Stimulated activated CD4-positive, alpha-beta T cell treated with anti-CD3 and anti-CD28 coated beads, Interleukin-12 subunit alpha, Interleukin-12 subunit beta, amount 100 ng/mL, for 4 hours (primary cell): Measurements from ENCODE around the gene LIPE.

Experiments
- DNase-seq: peaks from one replicate; pipeline ENCODE4 v3.0.0-alpha.2; 2020

LIPE gene

DNA sequence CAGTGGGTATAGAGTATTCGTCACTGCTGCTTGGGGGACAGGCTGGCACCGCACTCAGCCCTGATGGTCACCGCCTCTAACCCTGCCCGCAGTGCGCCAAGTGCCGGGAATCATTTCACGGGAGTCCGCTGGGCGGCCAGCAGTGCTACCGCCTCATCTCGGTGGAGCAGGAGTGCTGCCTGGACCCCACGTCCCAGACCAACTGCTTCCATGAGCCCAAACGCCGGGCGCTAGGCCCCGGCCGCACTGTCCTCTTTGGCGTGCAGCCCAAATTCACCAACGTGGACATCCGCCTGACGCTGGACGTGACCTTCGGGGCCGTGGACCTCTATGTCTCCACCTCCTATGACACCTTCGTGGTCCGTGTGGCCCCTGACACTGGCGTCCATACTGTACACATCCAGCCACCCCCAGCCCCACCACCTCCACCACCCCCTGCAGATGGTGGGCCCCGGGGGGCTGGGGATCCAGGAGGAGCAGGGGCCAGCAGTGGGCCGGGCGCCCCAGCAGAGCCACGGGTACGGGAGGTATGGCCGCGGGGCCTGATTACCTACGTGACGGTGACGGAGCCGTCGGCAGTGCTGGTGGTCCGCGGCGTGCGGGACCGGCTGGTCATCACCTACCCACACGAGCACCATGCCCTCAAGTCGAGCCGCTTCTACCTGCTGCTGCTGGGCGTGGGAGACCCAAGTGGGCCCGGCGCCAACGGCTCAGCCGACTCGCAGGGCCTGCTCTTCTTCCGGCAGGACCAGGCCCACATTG lies 51.6 kb downstream of the LIPE start:
- DNase-seq: no peak

DNA sequence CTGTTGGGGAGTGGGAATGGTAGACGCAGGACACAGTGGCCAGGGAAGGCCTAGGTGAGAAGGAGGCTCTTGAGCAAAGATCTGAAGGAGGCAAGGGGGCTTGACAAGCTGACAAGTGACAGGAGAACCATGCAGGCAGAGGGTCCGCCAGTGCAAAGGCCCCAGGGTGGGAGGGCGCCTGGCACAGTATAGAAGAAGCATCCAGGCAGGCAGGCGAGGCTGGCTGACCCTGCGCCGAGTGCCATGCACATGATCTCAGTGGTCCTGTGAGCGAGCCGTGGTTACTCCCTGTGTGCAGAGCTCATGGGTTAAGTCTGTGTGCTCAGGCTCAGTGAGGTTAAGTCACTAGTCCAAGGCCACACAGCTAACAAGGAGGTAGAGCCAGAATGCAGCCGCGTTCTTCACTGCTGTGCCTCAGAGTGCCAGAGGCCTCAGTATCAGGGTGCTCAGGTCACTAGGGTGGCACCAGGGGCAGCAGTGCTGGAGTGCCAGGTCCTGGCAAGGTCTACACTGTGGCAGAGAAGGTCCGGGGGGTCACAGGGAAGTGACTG lies 52.3 kb downstream of the LIPE start:
- DNase-seq: no peak

DNA sequence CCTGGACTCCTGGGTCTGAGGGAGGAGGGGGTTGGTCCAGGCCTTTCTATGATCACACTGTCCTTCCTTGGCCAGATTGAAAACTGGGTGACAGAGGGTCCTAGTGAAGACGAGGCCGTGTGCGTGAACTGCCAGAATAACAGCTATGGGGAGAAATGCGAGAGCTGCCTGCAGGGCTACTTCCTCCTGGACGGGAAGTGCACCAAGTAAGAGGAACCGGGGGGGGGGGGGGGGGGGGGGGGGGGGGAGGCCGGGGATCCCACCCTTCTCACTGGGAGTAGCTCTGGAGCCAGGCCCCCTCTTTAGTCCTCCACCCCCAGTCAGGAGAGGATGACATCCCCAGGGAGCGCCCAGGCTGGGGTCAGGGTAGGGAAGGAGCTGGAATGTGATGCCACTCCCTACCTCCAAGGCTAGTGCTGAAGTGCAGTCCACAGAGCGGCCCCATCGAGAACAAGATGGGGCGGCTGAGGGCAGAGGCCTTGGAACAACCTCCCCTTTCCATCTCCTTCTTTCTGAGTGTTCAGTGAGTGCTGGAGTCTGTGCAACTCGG lies 56.5 kb downstream of the LIPE start:
- DNase-seq: no peak

DNA sequence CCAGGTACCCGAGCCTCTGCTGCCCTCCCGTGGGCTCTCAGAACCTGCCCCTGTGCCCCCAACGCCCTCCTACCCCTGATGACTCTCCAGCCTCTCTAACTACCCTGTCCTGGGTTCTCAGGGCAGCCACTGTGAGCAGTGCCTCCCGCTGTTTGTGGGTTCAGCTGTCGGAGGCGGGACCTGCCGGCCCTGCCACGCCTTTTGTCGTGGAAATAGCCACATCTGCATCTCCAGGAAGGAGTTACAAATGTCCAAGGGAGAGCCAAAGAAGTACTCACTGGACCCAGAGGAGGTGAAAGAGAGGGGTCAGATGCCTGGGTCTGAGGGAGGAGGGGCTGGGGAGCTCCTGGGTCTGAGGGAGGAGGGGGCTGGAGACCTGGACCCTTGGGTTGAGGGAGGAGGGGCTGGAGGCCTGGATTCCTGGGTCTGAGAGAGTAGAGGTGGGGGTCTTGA lies 57.1 kb downstream of the LIPE start:
- DNase-seq: no peak

DNA sequence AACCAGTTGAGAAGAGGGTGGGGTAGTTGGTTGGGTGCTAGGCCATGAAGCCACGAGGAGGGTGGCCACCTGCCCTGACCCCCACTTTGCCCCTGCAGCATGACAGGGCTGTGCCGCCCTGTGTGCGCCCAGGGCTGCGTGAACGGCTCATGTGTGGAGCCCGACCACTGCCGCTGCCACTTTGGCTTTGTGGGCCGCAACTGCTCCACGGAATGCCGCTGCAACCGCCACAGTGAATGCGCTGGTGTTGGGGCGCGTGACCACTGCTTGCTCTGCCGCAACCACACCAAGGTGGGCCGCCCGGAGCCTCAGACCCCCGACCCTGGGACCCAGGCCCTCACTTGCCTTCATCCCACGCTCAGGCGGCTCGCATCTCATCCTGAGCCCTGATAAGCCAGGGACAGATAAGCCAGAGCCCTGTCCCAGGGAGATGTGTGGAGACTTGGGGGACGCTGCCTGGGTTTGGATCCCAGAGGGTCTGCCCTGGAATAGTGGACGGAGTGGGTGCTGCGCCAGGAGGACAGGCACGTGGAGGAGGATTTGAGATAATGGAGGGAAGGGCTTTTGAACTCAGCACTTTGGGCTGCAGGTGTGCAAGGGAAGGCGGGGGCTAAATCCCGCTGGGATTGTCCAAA lies 57.6 kb downstream of the LIPE start:
- DNase-seq: no peak

DNA sequence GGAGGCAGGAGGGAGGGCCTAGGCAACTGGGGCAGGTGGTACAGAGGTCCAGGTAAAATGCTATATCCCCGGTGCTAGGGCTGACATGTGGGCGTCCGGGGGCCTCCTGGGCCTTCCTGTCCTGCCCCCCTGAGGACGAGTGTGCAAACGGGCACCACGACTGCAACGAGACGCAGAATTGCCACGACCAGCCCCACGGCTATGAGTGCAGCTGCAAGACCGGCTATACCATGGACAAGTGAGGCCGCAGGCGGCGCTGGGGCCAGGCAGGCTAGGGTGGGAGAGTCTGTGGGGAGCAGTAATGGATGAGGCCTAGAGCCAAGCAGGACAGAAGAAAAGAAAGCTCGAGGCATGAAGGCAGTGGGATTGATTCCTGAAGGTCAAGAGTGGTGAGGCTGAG lies 58.4 kb downstream of the LIPE start:
- DNase-seq: no peak

DNA sequence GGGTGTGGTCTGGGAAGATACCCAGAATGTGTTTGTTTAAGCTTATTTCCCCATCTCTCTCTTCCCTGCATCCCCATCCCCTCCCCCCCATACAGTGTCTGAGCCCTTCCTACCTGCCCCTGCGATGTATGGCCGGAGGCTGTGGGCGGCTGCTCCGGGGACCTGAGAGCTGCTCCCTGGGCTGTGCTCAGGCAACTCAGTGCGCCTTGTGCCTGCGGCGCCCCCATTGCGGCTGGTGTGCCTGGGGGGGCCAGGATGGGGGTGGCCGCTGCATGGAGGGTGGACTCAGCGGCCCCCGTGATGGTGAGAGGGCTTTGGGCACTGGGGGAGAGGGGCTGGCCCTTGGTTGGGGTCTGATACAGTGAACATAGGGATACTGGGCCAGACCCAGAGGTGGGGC lies 58.8 kb downstream of the LIPE start:
- no peak for DNase-seq

DNA sequence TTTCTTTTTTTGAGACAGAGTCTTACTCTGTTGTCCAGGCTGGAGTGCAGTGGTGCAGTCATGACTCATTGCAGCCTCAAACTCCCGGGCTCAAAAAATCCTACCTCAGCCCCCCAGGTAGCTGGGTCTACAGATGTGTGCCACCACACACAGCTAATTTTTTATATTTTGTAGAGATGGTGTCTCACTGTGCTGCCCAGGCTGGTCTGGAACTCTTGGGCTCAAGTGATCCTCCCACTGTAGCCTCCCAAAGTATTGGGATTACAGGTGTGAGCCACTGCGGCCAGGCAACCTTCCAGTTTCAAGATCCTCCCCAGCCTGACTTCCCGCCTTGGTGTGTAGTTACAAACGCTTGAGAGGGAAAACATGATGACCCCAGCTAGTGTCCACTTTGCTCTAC lies 59.3 kb downstream of the LIPE start:
- DNase-seq: no peak

DNA sequence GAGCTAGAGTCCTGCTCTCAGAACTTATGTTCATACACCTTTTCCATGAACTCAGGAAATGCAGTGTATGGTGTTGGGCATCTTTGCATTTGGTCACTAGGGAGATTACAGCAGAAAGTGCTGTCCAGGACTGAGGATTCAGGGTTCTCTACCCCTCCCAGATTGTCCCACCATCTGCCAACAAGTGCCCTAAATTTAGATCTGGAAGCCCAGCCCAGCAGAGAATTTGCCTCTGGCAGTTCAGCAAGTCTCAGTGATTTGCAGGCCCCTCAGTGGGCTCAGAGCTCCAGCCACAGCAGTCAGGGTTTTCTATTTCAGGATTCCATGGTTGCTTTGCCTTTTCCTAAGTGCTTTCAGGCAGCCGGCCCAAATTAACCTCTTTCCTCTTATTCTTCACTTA lies 60.5 kb downstream of the LIPE start:
- DNase-seq: no peak

DNA sequence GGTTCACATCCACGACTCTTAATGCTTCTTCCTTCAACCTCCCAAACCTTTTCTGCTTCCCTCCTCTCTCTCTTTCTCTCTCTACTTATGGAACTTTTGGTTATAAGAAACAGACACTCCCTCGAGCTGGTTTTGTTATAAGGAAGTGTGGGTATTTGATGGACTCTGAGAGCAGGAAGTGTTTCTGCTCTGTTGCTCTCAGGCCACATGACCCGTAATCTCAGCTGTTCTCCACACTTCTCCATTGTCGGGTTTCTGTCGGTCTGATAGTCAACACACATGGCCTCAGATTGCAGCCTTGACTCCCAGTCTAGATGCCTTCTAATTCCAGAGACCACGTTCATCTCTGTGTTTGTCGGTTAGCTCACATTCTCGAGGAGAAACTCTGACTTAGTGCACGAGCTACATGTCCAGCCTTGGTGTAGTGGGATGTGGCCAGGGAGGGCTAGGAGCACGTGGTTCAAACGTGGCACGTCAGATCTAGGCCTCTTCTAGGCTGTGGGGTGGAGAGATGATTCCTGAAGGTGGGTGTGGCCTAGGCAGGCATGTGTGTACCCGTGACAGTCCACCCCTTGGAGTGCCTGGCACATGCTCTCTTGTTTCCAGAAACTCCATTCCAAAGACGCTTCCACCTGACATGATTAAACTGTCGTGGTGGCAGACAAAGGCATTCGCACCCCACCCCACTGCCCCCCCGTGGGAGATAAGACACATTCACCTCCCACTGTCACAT lies 63.4 kb downstream of the LIPE start:
- DNase-seq: no peak

DNA sequence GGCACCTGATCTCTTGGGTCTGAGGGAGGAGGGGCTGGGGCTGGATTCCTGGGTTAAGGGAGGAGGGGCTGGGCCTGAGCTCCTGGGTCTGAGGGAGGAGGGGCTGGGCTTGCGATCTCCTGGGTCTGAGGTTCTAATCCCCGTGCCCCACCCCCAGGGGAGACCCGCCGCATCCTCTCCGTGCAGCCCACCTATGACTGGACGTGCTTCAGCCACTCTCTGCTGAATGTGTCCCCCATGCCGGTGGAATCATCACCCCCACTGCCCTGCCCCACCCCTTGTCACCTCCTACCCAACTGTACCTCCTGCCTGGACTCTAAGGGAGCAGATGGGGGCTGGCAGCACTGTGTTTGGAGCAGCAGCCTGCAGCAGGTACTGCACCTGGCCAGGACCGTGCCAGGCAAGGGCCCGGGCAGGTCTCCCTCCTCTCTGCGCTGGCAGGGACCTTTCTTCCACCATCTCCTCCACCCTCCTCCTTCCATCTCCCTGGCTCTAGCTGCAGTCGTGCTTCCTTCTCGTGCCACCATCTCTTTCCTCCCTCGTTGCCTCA lies 64.2 kb downstream of the LIPE start:
- DNase-seq: no peak

DNA sequence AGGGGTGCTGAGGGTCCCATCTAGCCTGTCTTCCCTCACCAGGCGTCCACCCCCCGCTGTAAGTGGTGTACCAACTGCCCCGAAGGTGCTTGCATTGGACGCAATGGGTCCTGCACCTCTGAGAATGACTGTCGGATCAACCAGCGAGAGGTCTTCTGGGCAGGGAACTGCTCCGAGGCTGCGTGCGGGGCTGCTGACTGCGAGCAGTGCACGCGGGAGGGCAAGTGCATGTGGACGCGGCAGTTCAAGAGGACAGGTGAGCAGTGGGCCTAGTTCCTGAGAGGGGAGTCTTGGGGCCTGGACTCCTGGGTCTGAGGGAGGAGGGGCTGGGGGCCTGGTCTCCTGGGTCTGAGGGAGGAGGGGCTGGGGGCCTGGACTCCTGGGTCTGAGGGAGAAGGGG lies 64.8 kb downstream of the LIPE start:
- DNase-seq: no peak

DNA sequence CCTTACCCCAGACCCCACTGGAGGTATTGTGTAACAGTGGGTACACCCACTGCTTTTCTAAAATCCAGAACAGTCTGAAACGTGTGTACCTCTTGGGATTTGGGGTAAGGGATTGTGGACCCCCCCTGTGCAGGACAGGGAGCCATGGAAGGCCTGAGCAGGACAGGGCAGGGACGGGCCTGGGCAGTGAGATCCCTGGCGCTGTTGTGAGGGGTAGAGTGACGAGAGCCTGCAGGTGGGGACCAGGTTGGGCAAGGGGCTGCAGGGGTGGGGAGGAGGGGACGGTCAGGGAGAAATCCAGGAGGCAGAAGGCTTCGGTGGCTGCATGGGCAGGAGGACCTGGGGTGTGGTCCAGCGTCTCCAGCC lies 65.7 kb downstream of the LIPE start:
- DNase-seq: no peak

DNA sequence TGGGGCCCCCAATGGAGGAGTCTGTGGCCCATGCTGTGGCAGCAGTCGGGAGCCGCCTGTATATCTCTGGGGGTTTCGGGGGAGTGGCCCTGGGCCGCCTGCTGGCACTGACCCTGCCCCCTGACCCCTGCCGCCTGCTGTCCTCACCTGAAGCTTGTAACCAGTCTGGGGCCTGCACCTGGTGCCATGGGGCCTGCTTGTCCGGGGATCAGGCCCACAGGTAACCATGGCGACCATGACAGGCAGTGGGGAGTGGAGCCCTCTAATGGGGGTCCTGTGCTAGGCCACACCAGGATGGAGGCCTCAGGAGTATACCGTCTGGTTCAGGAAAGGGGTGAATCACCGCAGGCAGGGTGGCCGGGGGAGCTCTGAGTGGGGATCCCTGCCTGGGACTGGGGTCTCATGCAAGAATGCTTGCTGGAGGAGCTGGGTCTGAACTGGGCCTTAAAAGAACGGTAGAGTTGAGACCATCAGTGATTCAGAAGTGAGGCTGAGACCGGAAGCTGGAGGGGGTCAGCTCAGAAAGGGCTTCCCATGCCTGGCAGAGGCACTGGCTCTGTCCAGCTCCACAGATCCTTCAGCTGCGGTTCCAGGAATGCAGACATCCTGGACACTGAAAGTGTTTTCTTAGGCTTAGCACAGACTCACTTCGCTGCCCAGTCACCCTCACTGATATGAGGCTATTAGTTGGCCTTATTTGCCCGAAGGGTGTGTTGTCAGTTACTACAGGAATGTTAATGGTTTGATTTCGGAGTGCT lies 66.2 kb downstream of the LIPE start:
- no peak for DNase-seq

DNA sequence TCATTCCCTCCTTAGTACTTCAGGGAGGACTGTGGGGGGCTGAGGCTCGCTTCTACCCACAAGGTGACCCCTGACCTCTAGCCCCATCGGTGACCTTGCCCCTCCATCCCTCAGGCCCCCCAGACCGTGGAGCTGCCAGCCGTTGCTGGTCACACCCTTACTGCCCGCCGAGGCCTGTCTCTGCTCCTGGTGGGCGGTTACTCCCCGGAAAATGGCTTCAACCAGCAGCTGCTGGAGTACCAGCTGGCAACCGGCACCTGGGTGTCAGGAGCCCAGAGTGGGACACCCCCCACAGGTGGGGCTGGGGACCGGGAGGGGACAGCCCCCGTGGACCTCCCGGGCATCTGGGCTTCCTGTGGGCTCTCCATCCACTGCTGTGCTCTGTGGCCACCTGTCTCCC lies 69.9 kb downstream of the LIPE start:
- no peak for DNase-seq

DNA sequence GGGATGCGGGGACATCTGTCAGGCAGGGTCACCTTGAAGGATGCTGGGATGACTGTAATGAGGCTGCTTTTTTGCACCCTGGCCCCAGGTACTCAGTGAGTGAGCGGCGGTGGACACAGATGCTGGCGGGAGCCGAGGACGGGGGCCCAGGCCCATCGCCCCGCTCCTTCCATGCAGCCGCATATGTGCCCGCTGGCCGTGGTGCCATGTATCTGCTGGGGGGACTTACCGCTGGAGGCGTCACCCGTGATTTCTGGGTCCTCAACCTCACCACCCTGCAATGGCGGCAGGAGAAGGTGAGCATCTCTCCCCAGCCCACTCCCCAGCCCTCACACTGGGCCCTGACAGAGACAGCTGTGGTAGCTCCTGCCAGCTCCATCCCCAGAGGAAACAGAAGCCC lies 70.5 kb downstream of the LIPE start:
- no peak for DNase-seq

DNA sequence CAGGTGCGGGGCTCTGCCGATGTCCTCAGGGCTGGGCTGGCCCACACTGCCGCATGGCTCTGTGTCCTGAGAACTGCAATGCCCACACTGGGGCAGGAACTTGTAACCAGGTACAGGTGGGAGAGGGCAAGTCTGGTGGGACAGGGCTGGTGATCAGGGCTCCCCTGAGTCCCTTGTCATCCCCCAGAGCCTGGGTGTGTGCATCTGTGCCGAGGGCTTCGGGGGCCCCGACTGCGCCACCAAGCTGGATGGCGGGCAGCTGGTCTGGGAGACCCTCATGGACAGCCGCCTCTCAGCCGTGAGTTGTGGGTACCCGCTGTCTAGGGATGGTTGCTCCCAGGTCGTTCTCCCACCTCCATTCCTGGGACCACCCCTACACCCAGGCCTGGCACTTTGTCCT lies 71.3 kb downstream of the LIPE start:
- no peak for DNase-seq

DNA sequence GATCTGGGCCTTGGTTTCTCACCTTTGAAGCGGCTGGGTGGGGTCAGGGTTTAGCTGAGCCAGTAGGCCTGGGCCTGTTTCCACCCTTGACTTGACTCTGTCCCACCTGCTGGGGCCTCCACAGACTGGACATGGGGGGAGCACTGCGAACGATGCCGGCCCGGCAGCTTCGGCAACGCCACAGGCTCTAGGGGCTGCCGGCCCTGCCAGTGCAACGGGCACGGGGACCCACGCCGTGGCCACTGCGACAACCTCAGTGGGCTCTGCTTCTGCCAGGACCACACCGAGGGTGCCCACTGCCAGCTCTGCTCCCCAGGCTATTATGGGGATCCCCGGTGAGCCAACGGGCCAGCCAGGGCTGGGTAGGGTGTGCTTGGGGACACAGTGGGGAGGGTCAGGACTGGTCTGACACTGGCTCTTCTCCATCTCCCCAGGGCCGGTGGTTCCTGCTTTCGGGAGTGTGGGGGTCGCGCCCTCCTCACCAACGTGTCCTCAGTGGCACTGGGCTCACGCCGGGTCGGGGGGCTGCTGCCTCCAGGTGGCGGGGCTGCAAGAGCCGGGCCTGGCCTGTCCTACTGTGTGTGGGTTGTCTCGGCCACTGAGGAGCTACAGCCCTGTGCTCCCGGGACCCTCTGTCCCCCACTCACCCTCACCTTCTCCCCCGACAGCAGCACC lies 73.7 kb downstream of the LIPE start:
- DNase-seq: no peak

DNA sequence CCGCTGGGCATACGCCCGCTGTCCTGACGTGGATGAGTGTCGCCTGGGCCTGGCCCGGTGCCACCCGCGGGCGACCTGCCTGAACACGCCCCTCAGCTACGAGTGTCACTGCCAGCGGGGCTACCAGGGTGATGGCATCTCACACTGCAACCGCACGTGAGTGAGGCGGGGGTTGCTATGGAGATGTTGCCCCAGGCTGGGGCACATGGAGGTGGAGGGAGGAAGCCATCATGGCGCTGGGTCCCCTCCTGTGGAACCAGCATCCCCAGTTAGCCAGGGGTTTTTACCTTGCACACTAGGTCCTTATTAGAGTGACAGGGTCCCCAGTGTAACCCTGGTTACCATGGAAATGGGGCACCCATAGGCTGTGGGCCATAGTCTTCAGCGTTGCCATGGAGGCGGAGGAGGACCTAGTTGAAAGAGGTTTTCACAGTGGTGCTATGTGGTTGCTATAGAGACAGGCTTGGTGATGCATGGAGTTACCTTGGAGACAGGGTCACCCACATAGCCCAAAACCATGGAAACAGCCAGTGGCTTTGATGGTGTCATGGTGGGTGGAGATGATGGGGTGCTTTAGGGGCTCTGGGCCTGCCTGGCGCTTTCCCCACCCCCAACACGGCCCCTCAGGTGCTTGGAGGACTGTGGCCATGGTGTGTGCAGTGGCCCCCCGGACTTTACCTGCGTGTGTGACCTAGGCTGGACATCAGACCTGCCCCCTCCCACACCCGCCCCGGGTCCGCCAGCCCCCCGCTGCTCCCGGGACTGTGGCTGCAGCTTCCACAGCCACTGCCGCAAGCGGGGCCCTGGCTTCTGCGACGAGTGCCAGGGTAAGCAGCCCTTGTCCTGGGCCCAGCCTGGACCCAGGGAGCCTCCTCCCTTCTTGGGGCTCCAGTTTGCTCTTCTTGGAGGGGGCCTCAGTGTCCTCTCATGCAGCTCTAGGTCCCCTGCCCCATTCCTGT lies 74.6 kb downstream of the LIPE start:
- DNase-seq: no peak
